Transverse colon (tissue), 3 donors: Measurements from ENCODE around the gene STIM1.

Experiments used
- CTCF ChIP-seq, 5 experiments: fragments of 200-600 bp in 3 of 5; fragments of 450-650 bp in 2 of 5; sonication (generic) in 3 of 5; IDR thresholded peaks; 1 replicate in 2 of 5; 2 replicates in 3 of 5; pipeline ENCODE4 v1.5.1; 2016 to 2017; ENCODE audit warnings: antibody characterized with exemption in 5 of 5, inconsistent platforms in 3 of 5, mild to moderate bottlenecking in 2 of 5, moderate library complexity in 1 of 5
- POLR2A ChIP-seq: fragments of 450-650 bp; IDR thresholded peaks from one replicate; pipeline ENCODE4 v1.6.1; 2016; ENCODE audit warnings: antibody characterized with exemption, mild to moderate bottlenecking, moderate library complexity

GRCh38 chr11:3944198-3944597, 88.7 kb downstream of the STIM1 start:
- TF ChIP-seq CTCF (IDR thresholded peaks at IDR 0.05) = no peak
- no peak for TF ChIP-seq POLR2A
